ENCODE measurements around the gene SLC5A6. TPM values are rescaled to one million over a fixed set of nuclear protein-coding genes. Genes with fewer than 3 reads are reported as not detected.
A peak's percentile ranks its signal among the peaks of the same experiment; 100 is the strongest.

The SLC5A6 gene
- total RNA-seq, 2 experiments from 2014 or later = 34.2 to 39.2 TPM

- DNase-seq = no peak
- peaks cover 2% of the 10 kb centered on the region for H3K4me1 Mint-ChIP-seq
- H3K27me3 Mint-ChIP-seq = peaks cover 34% of the 10 kb centered on the region
- H3K4me3 Mint-ChIP-seq = no peak overlapping the region
- no peak overlapping the region for H3K27ac Mint-ChIP-seq
- ChIA-PET CTCF (no interaction called here), POLR2A (no interaction called here)
- no peaks in the 10 kb centered on the region for H3K9me3 Mint-ChIP-seq
- no peaks in the 10 kb centered on the region for H3K36me3 Mint-ChIP-seq (ENCODE audit: low read depth)
Measured at GRCh38 chr2:27175330-27175729, 36.7 kb downstream of the SLC5A6 start.

GRCh38 chr2:27174638-27175037, 37.4 kb downstream of the SLC5A6 start:
- Mint-ChIP-seq H3K27ac (no peak overlapping the region), H3K27me3 (peaks cover 32% of the 10 kb centered on the region), H3K4me3 (no peak overlapping the region), H3K9me3 (no peaks in the 10 kb centered on the region), H3K36me3 (ENCODE audit: low read depth) (no peaks in the 10 kb centered on the region), H3K4me1 (peaks cover 4% of the 10 kb centered on the region)
- POLR2A ChIA-PET = no interaction called here
- CTCF ChIA-PET = no interaction called here
- no peak for DNase-seq

DNA sequence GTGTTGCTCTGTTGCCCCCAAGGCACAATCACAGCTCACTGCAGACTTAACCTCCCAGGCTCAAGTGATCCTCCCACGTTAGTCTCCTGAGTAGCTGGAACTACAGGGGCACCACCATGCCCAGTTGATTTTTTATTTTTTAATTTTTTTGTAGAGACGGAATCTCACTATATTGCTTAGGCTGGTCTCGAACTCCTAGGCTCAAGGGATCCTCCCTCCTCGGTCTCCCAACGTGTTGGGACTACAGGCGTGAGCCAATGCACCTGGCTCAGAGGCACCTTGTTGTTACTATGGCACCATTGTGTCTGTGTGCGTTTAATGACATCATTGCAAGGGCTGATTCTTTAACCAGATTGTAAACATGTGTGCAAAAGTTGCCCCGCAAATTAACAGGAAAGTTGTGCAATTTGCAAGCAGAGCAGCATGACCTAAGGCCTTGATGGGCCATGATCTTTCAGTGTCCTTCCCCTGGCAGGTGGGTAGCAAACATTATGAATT, 40.7 kb downstream of the SLC5A6 start:
- Mint-ChIP-seq H3K27ac (no peak overlapping the region), H3K4me3 (no peak overlapping the region), H3K27me3 (peaks cover 17% of the 10 kb centered on the region), H3K9me3 (no peaks in the 10 kb centered on the region), H3K36me3 (ENCODE audit: low read depth) (no peaks in the 10 kb centered on the region), H3K4me1 (peaks cover 7% of the 10 kb centered on the region)
- ChIA-PET POLR2A (no interaction called here), CTCF (interaction anchor here (0.6 to 1.9 kb wide), 4 partner anchors 108 to 1015 kb away, joined by 3 to 8 read pairs (median 3); no protein-coding TSS in a partner anchor)
- no peak for DNase-seq

DNA sequence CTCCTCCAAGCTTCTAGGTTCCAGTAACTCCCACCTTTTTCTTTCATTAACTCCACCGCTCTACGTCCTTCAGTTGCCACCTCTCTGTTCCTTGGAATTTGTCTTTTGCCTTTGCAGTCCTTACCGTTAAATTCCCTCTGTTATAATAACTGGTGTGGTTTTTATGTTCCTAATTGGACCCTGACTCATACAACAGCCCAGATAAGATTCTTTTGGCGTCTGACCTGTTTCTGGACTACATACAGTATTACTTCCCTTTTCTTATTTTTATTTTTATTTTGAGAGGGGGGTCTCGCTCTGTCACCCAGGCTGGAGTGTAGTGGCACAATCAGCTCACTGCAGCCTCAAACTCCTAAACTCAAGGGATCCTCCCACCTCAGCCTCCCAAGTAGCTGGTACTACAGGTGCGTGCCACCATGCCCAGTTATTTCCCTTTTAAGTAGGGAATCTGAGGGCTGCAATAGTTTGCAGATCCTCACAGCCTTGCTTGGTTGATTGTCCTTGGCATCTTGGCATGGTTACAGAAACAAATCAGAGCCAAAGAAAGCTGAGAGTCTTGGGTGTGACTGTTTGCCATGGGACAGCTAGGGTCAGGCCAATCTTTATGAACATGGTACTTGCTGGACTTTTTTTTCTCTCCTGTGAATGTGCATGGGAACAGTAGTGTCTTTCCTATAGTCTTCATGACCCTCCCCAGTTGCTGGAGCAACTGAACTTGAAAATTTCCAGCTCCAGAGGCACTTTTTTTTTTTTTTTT, 41.3 kb downstream of the SLC5A6 start:
- no peak for DNase-seq
- POLR2A ChIA-PET = no interaction called here
- CTCF ChIA-PET = interaction anchor here (0.6 to 1.9 kb wide), 14 partner anchors 10 to 1015 kb away, joined by 3 to 11 read pairs (median 3); no protein-coding TSS in a partner anchor
- peaks cover 7% of the 10 kb centered on the region for H3K4me1 Mint-ChIP-seq
- no peak overlapping the region for H3K4me3 Mint-ChIP-seq
- no peak overlapping the region for H3K27ac Mint-ChIP-seq
- no peaks in the 10 kb centered on the region for H3K36me3 Mint-ChIP-seq (ENCODE audit: low read depth)
- H3K9me3 Mint-ChIP-seq = no peaks in the 10 kb centered on the region
- peaks cover 13% of the 10 kb centered on the region for H3K27me3 Mint-ChIP-seq

DNA sequence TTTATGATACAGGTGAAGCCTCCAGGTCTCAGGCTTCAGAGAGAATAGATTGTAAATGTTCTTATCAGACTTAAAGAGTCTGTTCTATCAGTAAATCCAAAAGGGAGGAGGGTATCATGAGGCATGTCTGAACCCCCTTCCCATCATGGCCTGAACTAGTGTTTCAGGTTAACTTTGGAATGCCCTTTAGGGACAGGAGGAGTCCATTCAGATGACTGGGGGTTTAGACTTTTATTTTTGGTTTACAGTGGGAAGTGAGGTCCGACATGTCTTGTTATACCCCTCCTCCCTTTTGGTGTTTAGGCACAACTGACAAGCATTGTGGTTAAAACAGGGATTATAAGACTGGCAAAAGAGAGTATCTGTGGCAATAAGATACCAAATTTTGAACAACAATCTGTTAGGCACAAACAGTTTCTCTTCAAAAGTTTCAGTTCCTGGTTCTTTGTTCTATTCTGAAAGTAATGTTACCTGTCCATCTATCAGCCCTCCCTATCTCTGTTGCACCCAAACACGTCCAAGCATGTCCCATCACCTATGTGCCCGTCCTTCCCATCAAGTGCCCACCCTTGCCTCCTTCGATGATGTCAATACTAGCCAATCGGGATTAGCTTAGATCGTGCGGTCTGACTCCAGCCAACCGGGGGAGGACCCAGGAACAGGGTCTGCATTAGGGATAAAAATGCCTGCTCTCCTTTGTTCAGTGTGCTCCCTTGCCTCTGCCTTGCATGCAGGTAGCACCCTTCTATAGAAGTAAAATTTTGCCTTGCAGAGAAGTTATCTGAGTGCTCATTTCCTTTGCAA, 46.9 kb downstream of the SLC5A6 start:
- no peaks in the 10 kb centered on the region for H3K9me3 Mint-ChIP-seq
- H3K36me3 Mint-ChIP-seq (ENCODE audit: low read depth) = no peaks in the 10 kb centered on the region
- peaks cover 7% of the 10 kb centered on the region for H3K4me1 Mint-ChIP-seq
- ChIA-PET CTCF (no interaction called here), POLR2A (no interaction called here)
- peaks cover 4% of the 10 kb centered on the region for H3K27me3 Mint-ChIP-seq
- no peak for DNase-seq
- H3K27ac Mint-ChIP-seq = no peak overlapping the region
- no peak overlapping the region for H3K4me3 Mint-ChIP-seq

GRCh38 chr2:27162151-27163121, 49.6 kb downstream of the SLC5A6 start:
- H3K27me3 Mint-ChIP-seq = no peaks in the 10 kb centered on the region
- CTCF ChIA-PET = no interaction called here
- no peak overlapping the region for H3K27ac Mint-ChIP-seq
- no peak for DNase-seq
- no peaks in the 10 kb centered on the region for H3K9me3 Mint-ChIP-seq
- POLR2A ChIA-PET = no interaction called here
- H3K36me3 Mint-ChIP-seq (ENCODE audit: low read depth) = no peaks in the 10 kb centered on the region
- peaks cover 5% of the 10 kb centered on the region for H3K4me1 Mint-ChIP-seq
- H3K4me3 Mint-ChIP-seq = no peak overlapping the region

DNA sequence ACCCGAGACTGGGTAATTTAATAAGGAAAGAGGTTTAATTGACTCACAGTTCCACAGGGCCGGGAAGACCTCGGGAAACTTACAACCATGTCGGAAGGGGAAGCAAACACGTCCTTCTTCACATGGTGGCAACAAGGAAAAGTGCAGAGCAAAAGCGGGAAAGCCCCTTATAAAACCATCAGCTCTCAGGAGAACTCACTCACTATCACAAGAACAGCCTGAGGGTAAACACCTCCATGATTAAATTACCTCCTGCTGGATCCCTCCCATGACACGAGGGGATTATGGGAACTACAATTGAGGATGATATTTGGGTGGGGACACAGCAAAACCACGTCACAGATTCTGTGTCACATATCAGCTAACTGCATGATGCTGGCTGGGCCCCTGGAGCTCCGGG, 51.9 kb downstream of the SLC5A6 start:
- DNase-seq = no peak
- no peak overlapping the region for H3K27ac Mint-ChIP-seq
- H3K4me3 Mint-ChIP-seq = no peak overlapping the region
- ChIA-PET POLR2A (interaction anchor here (0.6 kb wide), 1 partner anchor 142 kb away, joined by 3 read pairs; no protein-coding TSS in a partner anchor), CTCF (interaction anchor here (1.4 to 1.5 kb wide), 3 partner anchors 10 to 120 kb away, joined by 3 to 6 read pairs (median 3); no protein-coding TSS in a partner anchor)
- no peaks in the 10 kb centered on the region for H3K36me3 Mint-ChIP-seq (ENCODE audit: low read depth)
- no peaks in the 10 kb centered on the region for H3K4me1 Mint-ChIP-seq
- no peaks in the 10 kb centered on the region for H3K9me3 Mint-ChIP-seq
- H3K27me3 Mint-ChIP-seq = no peaks in the 10 kb centered on the region

- H3K4me3 Mint-ChIP-seq = no peak overlapping the region
- DNase-seq = no peak
- H3K36me3 Mint-ChIP-seq (ENCODE audit: low read depth) = no peaks in the 10 kb centered on the region
- H3K4me1 Mint-ChIP-seq = no peaks in the 10 kb centered on the region
- no peak overlapping the region for H3K27ac Mint-ChIP-seq
- H3K9me3 Mint-ChIP-seq = no peaks in the 10 kb centered on the region
- ChIA-PET POLR2A (no interaction called here), CTCF (interaction anchor here (0.8 to 2.8 kb wide), 4 partner anchors 11 to 355 kb away, joined by 3 to 11 read pairs (median 4); partner anchors contain the start of gene TCF23)
- no peaks in the 10 kb centered on the region for H3K27me3 Mint-ChIP-seq
Measured at GRCh38 chr2:27159271-27159670, 52.8 kb downstream of the SLC5A6 start.

DNA sequence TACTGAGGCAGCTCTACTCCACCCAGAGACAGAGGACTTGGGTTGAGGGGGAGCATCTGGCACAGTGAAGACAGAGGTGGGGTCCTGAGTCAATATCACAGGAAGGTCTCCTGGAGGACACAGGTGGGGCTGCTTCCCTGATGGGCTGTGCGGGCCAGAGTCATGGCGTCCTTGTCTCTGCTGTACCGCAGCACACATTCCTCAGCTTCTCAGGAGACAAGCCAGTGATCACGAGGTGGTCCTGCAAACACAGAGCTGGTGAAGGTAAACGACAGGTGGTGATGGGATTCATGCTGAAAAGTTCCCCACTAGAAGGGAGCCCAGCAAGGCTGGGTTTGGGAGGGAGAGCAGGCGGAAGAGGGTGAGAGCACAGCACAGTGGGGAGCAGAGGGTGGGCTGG, 53.6 kb downstream of the SLC5A6 start:
- Mint-ChIP-seq H3K4me1 (no peaks in the 10 kb centered on the region), H3K36me3 (ENCODE audit: low read depth) (no peaks in the 10 kb centered on the region), H3K27me3 (no peaks in the 10 kb centered on the region), H3K4me3 (no peak overlapping the region), H3K9me3 (no peaks in the 10 kb centered on the region), H3K27ac (peak overlapping the region; percentile 46)
- DNase-seq = no peak
- ChIA-PET POLR2A (no interaction called here), CTCF (interaction anchor here (1.0 to 2.8 kb wide), 3 partner anchors 10 to 356 kb away, joined by 3 to 11 read pairs (median 5); partner anchors contain the start of gene TCF23)

GRCh38 chr2:27155069-27155520, 57.0 kb downstream of the SLC5A6 start:
- Mint-ChIP-seq H3K27me3 (peaks cover 2% of the 10 kb centered on the region), H3K27ac (no peak overlapping the region), H3K4me3 (no peak overlapping the region), H3K4me1 (no peaks in the 10 kb centered on the region), H3K36me3 (ENCODE audit: low read depth) (no peaks in the 10 kb centered on the region), H3K9me3 (no peaks in the 10 kb centered on the region)
- no peak for DNase-seq
- ChIA-PET POLR2A (no interaction called here), CTCF (interaction anchor here (0.8 to 0.9 kb wide), 2 partner anchors 15 to 96 kb away, joined by 3 read pairs; no protein-coding TSS in a partner anchor)

GRCh38 chr2:27154488-27154887, 57.6 kb downstream of the SLC5A6 start:
- ChIA-PET CTCF (interaction anchor here (0.8 to 1.1 kb wide), 3 partner anchors 15 to 97 kb away, joined by 3 to 4 read pairs (median 3); no protein-coding TSS in a partner anchor), POLR2A (no interaction called here)
- DNase-seq = no peak
- no peaks in the 10 kb centered on the region for H3K4me1 Mint-ChIP-seq
- H3K27ac Mint-ChIP-seq = no peak overlapping the region
- H3K36me3 Mint-ChIP-seq (ENCODE audit: low read depth) = no peaks in the 10 kb centered on the region
- H3K4me3 Mint-ChIP-seq = no peak overlapping the region
- H3K27me3 Mint-ChIP-seq = peaks cover 2% of the 10 kb centered on the region
- H3K9me3 Mint-ChIP-seq = no peaks in the 10 kb centered on the region

GRCh38 chr2:27152796-27153464, 59.1 kb downstream of the SLC5A6 start:
- Mint-ChIP-seq H3K4me3 (no peak overlapping the region), H3K4me1 (no peaks in the 10 kb centered on the region), H3K27me3 (peaks cover 2% of the 10 kb centered on the region), H3K36me3 (ENCODE audit: low read depth) (no peaks in the 10 kb centered on the region), H3K9me3 (no peaks in the 10 kb centered on the region), H3K27ac (no peak overlapping the region)
- ChIA-PET POLR2A (no interaction called here), CTCF (interaction anchor here (1.6 kb wide), 1 partner anchor 44 kb away, joined by 4 read pairs; no protein-coding TSS in a partner anchor)
- DNase-seq = no peak
